HG03565 (cell line): ENCODE measurements around the gene ANKH.
"Not testable (repeated sequence)": the region's sequence is repeated elsewhere in the genome, so short reads cannot be mapped to it uniquely, and the experiment has no call there.

ENCODE experiments used
- ATAC-seq: cut with Tn5 transposase; IDR thresholded peaks from one replicate; pipeline ENCODE4 v1.9.1; 2021; ENCODE audit warnings: mild to moderate bottlenecking, moderate library complexity; ENCODE audit not compliant: unreplicated experiment

Gene ANKH

DNA sequence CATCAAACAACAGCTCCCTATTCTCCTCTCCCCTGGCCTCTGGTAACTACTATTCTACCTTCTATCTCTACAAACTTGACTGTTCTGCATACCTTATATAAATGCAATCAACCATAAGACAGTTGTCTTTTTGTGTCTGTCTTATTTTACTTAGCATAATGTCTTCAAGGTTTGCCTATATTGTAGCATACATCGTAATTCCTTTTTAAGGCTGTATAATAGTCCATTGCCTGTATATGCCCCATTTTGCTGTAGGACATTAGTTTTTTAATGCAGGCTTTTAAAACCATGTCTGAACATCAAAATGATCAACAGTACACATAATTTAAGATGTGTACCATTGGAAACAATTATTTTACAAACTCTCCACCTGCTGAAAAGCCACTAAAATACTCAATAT lies 12.4 kb downstream of the ANKH start:
- ATAC-seq, result no peak

DNA sequence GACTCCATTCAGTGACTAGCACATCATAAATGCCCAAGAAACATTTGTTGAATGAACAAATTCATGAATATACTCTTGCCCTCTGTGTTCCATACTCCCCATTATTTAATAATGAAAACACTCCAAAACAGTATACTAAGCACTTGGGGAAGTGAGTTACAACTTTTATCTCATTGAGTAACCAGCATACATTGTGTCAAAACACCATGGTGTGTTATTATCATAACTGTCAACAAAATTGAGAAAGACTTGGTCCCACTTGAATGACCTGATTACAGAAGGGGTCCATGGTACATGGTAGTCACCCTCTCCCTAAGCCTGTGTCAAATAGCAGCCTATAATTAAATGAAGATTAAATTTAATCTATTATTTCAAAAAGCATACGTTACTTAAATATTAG lies 16.2 kb downstream of the ANKH start:
- no peak for ATAC-seq

DNA sequence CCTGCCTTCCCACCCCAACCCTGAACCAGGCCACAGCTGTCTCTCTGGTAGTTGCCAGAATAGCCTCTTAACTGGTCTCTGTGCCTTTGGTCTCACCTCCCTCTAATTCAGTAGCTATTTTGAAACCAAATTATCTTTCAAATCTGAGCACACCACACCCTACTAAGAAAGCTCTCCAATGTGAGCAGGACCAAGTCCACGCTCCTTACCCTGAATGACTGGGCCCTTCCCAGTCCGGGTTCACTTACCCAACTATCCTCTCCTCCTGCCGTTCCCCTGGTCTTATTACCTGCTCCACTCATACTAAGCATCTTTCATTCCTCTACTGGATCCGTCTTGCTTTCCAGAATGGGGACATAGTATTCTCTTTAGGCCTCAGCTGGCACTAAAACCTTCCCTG lies 16.8 kb downstream of the ANKH start:
- no peak for ATAC-seq

DNA sequence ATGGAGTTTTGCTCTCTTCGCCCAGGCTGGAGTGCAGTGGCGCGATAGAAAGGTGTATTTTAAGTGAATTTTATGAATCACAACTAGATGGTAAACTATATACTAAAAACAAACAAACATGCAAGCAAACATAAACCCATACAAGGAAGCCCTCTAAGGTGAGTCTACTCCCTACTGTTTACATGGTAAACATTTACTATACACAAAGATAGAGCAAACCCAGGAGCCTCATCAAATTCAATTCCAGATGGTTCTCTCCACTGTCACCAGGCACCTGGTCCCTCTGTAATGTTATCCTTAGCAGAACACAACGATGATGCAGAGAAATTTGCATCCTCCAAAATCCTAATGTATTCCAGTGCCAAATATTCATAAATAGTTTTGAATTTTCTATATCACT lies 17.9 kb downstream of the ANKH start:
- ATAC-seq, result no peak

DNA sequence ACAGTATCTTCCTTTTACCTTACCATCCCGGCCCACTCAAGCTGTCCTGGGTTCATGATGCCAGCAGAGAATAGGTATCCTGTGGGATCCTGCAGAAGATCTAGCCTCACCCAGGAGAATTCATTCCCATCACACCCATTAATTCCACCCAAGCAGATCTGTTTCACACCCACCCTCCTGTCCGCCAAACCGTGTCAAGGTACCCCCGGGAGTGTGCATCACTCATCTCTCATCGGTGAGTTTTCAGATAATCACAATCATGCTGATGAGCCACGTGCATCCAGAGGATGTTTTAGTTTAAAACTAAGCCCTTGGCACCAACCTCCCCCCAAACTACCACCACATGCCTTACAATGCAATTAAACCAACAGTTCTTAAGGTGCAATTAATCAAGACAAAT lies 18.8 kb downstream of the ANKH start:
- ATAC-seq, result no peak

DNA sequence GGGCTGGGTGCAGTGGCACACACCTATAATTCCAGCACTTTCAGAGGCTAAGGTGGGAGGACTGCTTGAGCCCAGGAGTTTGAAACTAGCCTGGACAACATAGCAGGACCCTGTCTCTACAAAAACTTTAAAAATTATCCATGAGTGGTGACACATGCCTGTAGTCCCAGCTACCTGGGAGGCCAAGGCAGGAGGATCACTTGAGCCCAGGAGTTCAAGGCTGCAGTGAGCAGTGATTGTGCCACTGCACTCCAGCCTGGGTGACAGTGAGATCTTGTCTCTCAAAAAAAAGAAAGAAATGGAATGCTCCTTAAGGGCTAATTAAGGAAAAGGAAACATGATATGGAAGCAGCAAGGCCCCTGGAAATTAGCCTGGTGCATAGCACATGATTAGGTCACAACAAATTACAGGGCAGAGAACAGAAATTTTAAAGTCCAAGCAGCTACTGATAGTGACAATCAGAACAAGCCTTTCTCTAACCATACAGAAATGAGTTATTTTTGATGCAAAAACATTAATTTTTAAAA lies 19.5 kb downstream of the ANKH start:
- no peak for ATAC-seq

DNA sequence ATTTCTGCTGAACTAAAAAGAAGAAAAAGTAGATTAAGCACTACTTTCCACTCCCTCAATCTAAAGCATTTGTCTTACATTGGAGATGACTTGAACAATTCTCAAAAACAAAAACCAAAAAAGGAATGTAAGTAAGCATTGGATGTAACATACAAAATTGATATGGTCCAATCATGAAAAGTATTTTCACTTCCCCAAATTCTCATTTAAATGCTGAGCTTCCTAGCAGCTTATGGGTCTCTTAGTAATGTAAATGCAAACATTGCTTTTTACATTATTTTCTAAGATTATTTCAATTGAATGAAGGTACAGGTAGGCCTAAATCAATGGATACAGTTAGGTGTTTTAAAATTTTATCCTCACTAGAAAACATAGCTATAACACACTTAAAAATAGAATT lies 20.0 kb downstream of the ANKH start:
- ATAC-seq, result no peak

DNA sequence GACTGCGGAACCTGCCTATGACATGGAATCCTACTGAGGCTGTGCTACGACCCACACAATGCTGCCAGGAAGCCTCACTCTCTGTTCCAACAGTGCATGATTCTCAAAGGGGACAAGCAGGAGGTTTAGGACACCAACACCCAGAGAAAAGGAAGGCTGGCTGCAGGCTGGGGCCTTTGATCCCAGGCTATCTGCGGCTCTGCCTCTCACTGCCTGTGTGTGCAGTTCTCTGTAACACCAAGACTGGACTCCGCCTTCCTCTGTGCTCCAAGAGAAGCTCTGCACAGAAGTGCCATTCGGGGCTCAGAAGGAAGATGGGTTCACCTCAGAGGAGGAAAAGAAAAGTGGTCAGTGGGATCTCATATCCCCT lies 20.5 kb downstream of the ANKH start:
- ATAC-seq, result no peak

DNA sequence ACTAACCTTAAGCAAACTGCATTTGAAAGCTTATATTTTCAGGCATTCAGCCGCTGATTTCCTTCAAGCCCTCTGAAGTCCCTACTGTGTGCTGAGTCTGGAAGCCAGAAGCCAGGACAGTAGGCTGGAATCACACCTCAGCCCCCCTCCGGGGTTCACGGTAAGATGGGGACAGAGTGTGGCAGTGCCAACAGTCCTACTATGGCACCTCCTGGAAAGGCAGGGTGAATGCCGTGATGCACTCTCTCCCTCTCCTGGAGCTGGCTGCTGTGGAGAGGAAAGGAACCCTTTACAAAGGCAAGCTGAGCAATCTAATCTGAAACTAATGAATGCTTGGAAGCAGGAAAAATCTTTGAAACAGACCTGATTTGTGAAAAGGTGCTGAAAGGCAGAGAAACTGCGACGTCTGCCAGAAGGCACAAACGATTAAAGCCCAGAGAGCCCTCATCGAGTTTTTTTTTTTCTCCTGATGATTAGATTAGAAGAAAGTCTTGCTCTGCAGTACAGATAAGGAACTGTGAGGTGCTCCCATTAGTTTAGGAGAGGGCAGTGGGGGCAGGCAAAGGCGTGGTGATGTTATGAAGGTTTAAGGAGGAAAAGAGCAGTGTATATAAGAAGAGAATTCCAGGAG lies 21.0 kb downstream of the ANKH start:
- ATAC-seq, result no peak

DNA sequence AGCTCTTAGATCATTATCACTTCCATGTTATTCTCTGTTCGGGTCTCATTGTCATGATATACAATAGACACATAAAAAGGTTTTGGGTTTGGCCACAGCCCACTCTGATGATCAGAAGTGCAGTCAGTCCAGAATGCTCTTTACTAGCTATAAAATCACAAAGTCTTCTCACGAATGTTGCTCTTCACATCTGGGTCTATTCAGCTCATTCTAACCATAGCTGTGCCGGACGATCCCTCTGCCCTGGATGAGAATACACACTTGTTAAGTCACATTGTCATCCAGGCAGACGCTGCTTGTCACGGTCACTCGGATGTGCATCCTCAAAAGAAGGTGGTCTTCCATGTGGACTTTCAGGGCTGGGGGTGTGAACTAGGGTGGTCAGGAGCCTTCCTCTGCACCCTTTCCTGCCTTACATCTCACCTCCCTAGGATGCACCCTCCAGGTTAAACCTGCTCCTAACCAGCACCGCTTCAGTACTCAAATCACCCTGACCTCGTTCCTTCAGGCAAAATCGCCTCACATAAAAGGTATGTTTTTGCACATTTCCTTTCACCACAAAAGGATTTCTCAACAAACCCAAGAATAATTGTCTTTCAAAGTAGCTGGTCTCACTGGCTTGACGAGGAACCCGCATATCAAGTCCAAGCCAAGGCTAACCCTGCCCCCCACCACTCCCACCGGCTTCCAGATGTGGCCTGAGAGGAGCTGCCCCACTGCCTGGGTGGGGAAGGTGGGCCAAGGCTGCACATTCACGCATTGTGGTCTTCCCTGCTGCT lies 21.9 kb downstream of the ANKH start:
- ATAC-seq, result no peak

DNA sequence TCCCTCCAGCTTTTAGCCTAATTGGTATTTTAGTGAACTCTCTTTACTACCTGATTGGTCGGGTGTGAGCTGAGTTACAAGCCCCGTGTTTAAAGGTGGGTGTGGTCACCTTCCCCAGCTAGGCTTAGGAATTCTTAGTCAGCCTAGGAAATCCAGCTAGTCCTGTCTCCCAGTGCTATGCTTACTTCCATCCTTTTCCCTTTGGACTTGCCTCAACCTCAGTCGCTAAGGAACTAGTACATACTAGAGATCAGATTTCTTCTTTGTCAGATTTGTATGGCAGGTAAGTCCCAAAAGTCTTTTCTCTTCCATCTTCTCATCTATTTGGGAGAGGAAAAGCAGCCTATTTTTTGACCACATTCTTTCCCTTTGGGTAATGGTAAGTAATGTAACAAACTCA lies 22.6 kb downstream of the ANKH start:
- ATAC-seq, result not testable (repeated sequence)

DNA sequence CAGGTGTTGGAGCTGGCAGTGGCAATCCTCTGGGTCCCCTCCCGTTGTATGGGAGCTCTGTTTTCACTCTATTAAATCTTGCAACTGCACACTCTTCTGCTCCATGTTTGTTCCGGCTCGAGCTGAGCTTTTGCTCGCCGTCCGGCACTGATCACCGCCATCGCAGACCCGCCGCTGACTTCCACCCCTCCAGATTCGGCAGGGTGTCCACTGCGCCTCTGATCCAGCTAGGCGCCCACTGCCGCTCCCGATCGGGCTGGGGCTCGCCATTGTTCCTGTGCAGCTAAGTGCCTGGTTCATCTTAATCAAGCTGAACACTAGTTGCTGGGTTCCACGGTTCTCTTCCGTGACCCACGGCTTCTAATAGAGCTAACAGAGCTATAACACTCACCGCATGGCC lies 23.2 kb downstream of the ANKH start:
- ATAC-seq, result no peak

DNA sequence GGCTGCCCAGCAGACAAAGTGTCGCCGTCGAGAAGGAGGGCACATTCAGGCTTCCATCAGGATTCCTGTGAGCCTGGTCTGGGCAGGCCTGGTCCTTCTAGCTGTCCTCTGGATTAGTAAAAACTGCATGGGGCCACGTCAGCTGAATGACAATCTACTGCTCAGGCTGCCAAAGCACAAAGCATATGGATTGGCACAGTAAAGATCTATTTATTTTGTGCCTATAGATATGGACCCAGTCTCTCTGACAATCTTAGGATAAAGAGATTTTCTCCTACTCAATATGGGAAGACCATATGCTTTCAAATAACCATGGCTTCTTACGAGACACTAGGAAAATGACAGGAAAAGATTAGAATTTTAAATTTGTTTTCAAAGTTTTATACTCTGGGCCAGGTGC lies 24.1 kb downstream of the ANKH start:
- no peak for ATAC-seq

DNA sequence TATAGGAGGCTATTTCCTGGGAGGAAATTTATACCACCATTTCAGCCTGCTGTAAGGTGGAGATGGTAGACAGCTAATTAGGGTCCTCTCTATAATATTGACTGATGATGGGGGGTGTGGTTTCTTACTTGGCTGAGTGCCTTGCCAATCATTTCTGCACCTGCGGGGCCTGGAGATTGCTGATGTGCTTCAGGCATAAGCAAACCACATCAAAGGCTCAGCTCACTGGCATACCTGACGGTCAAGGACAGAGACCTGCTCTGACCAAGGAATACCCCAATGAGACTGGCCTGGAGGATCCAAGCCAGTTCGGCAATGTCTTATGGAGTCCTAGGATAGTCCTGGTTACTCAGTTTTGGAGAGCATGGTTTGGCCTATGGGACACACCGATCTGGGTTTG lies 29.5 kb downstream of the ANKH start:
- ATAC-seq, result no peak

DNA sequence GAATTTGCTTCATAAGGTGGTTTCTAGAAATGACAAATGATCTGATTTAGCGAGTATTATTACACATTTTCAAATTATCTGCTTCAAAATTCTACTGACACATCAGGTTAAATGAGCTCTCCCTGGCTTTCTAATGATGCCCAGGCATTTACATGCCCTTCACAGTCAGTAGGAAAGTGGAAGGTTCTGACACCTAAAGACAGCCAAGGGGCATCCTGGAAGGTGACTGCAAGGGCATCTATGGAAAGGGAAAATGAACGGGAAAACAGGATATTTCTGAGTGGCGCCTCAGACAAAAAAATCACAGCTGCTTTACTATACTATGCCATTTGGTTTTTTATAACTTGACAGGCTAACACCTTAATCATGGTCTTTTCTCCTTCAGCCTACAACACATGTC lies 31.0 kb downstream of the ANKH start:
- no peak for ATAC-seq

DNA sequence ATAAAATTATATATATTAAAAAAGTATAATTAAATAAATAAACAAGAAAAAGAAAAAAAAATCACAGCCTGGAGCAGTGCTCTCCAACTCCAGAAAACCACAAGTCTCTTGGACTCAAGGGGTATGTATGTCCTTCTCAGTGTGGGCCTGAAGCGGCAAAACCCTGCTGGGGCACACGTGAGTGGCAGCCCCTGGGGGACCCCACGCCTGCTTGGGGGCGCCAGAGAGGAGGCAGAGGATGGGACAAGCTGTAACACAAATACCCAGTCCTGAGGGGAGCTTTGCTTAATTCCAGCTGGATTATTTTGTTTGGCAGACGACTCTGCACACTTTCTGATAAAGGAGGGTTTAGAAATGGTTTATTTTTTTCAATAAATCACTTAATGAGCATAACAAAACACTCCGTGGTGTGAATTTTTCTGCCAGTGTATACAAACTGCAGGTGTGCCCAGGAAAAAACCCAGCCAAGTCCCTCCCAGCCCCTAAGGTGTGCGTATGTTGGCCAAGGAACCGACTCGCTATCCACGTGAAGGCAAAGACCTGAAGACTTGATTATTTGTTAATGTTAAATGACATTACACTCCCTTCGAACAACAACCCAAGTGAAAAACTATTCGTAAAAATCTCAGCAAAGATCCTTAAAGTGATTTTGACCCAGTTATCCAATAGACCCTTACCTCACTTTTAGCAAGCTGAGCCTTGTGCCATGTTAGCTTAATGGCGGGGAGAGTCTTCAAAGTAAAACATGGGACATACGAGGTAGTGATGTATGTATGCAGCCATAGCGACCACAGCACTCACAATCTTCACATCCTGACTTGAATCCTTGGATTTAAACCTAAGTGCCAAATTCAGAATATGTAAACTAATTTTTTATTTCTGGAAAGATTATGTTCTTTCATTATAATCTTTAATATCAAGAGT lies 32.9 kb downstream of the ANKH start:
- ATAC-seq, result no peak

DNA sequence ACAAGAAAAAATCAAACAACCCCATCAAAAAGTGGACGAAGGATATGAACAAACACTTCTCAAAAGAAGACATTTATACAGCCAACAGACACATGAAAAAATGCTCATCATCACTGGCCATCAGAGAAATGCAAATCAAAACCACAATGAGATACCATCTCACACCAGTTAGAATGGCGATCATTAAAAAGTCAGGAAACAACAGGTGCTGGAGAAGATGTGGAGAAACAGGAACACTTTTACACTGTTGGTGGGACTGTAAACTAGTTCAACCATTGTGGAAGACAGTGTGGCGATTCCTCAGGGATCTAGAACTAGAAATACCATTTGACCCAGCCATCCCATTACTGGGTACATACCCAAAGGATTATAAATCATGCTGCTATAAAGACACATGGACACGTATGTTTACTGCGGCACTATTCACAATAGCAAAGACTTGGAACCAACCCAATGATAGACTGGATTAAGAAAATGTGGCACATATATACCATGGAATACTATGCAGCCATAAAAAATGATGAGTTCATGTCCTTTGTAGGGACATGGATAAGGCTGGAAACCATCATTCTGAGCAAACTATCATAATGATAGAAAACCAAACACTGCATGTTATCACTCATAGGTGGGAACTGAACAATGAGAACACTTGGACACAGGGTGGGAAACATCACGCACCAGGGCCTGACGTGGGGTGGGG lies 34.0 kb downstream of the ANKH start:
- ATAC-seq, result not testable (repeated sequence)

DNA sequence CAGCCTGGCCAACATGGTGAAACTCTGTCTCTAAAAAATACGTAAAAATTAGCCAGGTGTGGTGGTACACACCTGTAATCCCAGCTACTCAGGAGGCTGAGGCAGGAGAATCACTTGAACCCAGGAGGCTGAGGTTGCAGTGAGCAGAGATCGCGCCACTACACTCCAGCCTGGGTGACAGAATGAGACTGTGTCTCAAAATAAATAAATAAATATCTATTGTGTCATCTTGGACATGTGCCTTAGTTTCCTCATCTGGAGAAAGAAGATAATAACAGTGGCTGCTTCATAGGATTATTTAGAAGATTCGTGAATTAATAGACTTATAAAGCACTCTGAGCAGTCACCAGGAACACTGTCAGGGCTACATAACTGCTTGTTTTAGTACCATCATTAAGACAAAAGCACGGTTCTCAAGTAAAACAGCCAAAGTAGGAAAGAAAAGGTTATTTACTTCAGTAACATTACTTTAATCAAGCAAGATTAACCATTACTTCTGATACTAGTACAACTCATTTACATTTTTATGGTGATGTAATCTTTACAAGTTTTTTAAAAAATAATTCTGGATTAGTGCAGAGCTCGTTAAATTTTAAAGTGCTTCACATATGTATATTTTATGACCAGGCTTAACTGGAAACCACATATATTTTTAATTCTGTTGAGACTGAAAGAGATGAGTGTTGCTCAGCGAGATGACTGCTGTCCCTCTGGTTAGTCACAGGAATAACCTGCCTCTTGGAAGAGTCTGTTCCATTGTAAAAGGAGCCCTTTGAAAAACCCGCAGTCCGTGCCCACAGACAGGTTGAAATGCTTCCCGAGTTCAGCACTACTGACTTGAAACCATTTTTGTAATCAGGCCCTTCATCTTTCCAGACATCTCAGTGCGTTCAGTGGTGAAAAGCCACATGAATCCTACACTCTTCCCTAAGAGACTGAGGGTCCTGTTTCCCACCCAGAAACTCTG lies 36.7 kb downstream of the ANKH start:
- ATAC-seq, result no peak

DNA sequence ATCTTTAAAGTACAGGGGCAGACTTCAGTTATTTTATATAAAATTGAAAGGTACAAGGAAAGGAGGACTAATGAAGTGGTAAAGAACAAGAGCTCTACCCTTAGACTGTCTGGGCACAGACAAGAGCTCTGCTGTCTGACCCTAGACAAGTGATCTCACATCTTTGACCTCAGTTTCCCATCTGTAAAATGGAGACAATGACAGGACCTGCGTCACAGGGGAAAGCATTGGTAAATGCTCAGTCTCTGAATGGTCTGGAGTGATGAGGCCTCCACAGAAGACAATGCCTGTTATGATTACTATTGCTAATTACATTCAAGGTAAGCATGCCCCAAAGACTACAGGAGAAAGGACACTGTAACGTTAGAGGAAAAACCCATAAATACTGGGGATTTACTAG lies 37.5 kb downstream of the ANKH start:
- ATAC-seq, result no peak

DNA sequence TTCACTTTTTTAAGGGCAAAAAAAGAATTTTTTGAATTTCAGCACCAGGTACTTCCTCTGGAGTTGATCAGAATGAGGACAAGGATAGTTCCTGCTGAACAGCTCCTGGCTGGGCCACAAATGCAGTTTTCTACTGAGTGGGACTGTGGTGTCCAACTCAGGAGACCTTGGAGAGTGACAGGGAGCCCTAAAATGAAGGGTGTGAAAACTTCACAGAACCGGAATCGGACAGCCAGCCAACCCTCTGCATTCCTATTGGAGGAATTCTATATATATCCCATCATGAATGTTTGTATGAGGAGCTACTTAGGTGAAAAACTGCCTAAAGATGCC lies 40.6 kb downstream of the ANKH start:
- ATAC-seq, result no peak
